ENCODE measurements around the gene PRSS16. TPM values are rescaled to one million over a fixed set of nuclear protein-coding genes. Genes with fewer than 3 reads are reported as not detected.

The PRSS16 gene
- total RNA-seq, 2 donors from 2014 or later = 12.5 to 14.1 TPM

DNA sequence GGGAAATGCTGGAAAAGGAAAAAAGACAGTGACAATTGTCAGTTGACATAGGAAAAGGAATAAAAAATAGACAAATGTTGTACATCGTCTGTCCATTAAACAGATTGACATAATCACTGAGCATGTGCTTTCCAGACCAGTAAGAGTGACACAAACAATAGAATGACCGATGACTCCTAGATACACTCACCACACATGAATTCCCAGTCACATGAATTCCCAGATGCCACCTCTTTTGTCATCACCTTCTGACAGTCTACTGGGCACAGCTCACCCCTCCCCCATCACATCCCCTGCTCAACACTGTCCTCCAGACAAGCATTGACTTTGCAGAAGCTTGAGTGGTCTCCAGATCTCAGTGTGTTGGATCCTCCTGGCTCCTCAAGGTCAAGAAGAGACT is 38.6 kb downstream of the PRSS16 start:
- Histone ChIP-seq H3K9me3 (ENCODE audit: control insufficient read depth, low read length) (peaks cover 13% of the 10 kb centered on the region), H3K27me3 (ENCODE audit: control insufficient read depth, insufficient read depth, low read length, poor library complexity, severe bottlenecking) (peaks cover 94% of the 10 kb centered on the region), H3K36me3 (ENCODE audit: control insufficient read depth, insufficient read depth, low read length) (no peaks in the 10 kb centered on the region), H3K27ac (ENCODE audit: low read depth, low read length) (no peak overlapping the region), H3K4me3 (ENCODE audit: low read length) (no peak overlapping the region), H3K9ac (ENCODE audit: extremely low read depth, low read length, poor library complexity, severe bottlenecking) (no peak overlapping the region), H3K4me1 (ENCODE audit: control insufficient read depth, insufficient read depth, low read length) (peaks cover 3% of the 10 kb centered on the region)
- no peak overlapping the region for H3K4me3 Mint-ChIP-seq
- peaks cover 63% of the 10 kb centered on the region for H3K27me3 Mint-ChIP-seq (ENCODE audit: insufficient read depth)
- H3K36me3 Mint-ChIP-seq (ENCODE audit: low read depth) = no peaks in the 10 kb centered on the region
- DNase-seq = no peak
- no peak overlapping the region for H3K27ac Mint-ChIP-seq
- peaks cover 2% of the 10 kb centered on the region for H3K9me3 Mint-ChIP-seq
- TF ChIP-seq CTCF (conservative IDR thresholded peaks at IDR 0.05) = no peak
- 83 to 98% methylated on average over 2 of the region's 2 CpGs for WGBS, 2 experiments (ENCODE audit: insufficient coverage in 1 of 2, insufficient read length in 1 of 2)
- H3K4me1 Mint-ChIP-seq = peaks cover 24% of the 10 kb centered on the region

GRCh38 chr6:27287751-27288135 is 40.2 kb downstream of the PRSS16 start:
- 22 to 48% methylated on average over 5 to 8 of the region's 8 CpGs for WGBS, 2 experiments (ENCODE audit: insufficient coverage in 1 of 2, insufficient read length in 1 of 2)
- Mint-ChIP-seq H3K36me3 (ENCODE audit: low read depth) (no peaks in the 10 kb centered on the region), H3K4me1 (peaks cover 26% of the 10 kb centered on the region), H3K27me3 (ENCODE audit: insufficient read depth) (peaks cover 71% of the 10 kb centered on the region), H3K9me3 (peaks cover 2% of the 10 kb centered on the region), H3K27ac (no peak overlapping the region), H3K4me3 (peak overlapping the region; percentile 69)
- Histone ChIP-seq H3K9me3 (ENCODE audit: control insufficient read depth, low read length) (peaks cover 13% of the 10 kb centered on the region), H3K4me3 (ENCODE audit: low read length) (peak overlapping the region; percentile 88), H3K36me3 (ENCODE audit: control insufficient read depth, insufficient read depth, low read length) (no peaks in the 10 kb centered on the region), H3K9ac (ENCODE audit: extremely low read depth, low read length, poor library complexity, severe bottlenecking) (peak overlapping the region; percentile 31), H3K4me1 (ENCODE audit: control insufficient read depth, insufficient read depth, low read length) (peaks cover 3% of the 10 kb centered on the region), H3K27me3 (ENCODE audit: control insufficient read depth, insufficient read depth, low read length, poor library complexity, severe bottlenecking) (peaks cover 92% of the 10 kb centered on the region), H3K27ac (ENCODE audit: low read depth, low read length) (no peak overlapping the region)
- TF ChIP-seq CTCF (conservative IDR thresholded peaks at IDR 0.05) = no peak
- DNase-seq = no peak

- peak overlapping the region; percentile 69 for H3K4me3 Mint-ChIP-seq
- H3K9me3 ChIP-seq (ENCODE audit: control insufficient read depth, low read length) = peaks cover 13% of the 10 kb centered on the region
- no peak overlapping the region for H3K27ac ChIP-seq (ENCODE audit: low read depth, low read length)
- H3K36me3 Mint-ChIP-seq (ENCODE audit: low read depth) = no peaks in the 10 kb centered on the region
- no peaks in the 10 kb centered on the region for H3K36me3 ChIP-seq (ENCODE audit: control insufficient read depth, insufficient read depth, low read length)
- DNase-seq = peak; percentile 88
- WGBS, 2 experiments (ENCODE audit: insufficient coverage in 1 of 2, insufficient read length in 1 of 2) = 2% methylated on average over 23 to 33 of the region's 33 CpGs
- H3K27ac Mint-ChIP-seq = no peak overlapping the region
- peaks cover 86% of the 10 kb centered on the region for H3K27me3 ChIP-seq (ENCODE audit: control insufficient read depth, insufficient read depth, low read length, poor library complexity, severe bottlenecking)
- no peak for TF ChIP-seq CTCF (conservative IDR thresholded peaks at IDR 0.05)
- H3K4me1 ChIP-seq (ENCODE audit: control insufficient read depth, insufficient read depth, low read length) = peaks cover 3% of the 10 kb centered on the region
- H3K9me3 Mint-ChIP-seq = peaks cover 2% of the 10 kb centered on the region
- H3K4me1 Mint-ChIP-seq = peaks cover 26% of the 10 kb centered on the region
- H3K4me3 ChIP-seq (ENCODE audit: low read length) = peak overlapping the region; percentile 88
- H3K27me3 Mint-ChIP-seq (ENCODE audit: insufficient read depth) = peaks cover 65% of the 10 kb centered on the region
- H3K9ac ChIP-seq (ENCODE audit: extremely low read depth, low read length, poor library complexity, severe bottlenecking) = peak overlapping the region; percentile 31
These were observed 40.9 kb downstream of the PRSS16 start for GRCh38 chr6:27288136-27289044.

Data from endodermal cell (in vitro differentiated cells).